ENCODE measurements around the gene MORF4L1.
"Not testable (repeated sequence)": the region's sequence is repeated elsewhere in the genome, so short reads cannot be mapped to it uniquely, and the experiment has no call there.

The MORF4L1 gene

DNA sequence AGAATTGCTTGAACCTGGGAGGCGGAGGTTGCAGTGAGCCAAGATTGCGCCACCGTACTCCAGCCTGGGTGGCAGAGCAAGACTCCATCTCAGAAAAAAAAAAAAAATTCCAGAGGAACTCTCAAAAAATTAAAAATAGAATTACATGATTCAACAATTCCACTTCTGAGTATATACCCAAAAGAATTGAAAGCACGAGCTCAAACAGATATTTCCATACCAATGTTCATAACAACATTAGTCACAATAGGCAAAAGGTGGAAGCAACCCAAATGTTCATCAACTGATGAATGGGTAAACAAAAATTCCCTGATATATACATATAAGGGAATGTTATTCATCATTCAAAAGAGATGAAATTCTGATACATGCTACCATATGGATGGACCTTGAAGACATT, 16.9 kb upstream of the MORF4L1 start:
- FAIRE-seq (no peak), DNase-seq (ENCODE audit: low spot score) (no peak)

DNA sequence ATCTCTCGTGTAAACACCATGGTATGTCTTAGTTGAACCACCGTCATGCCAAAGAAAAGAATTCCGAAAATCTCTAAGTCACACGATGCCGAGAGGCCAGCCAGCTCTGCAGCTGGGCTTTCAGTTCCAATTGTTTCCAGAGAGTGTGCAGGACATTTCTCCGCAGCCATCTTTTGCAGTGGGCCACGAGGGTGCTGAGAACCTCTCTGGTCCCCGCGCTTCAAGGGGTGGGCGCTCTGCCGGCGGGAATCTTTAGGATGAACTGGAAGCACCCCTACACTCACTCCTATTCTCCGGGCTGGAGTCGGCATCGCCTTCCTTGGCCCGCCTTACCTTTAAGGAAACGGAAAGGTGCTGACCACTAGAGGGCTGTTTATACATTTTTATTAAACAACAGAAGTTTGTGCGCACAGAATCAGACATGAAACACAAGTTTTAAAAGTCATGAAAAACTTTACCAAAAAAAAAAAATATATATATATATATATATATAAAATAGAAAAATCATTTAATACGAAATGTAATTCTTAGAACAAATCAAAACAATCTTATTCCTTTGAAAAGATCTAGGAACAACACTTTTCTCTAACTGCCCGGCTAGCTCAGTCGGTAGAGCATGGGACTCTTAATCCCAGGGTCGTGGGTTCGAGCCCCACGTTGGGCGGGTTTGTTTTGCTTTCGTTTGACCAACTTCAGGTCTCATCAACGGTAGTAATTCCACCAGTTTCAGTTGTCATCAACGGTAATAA, 12.5 kb upstream of the MORF4L1 start:
- peak; percentile 72 for DNase-seq (ENCODE audit: low spot score)
- peak; percentile 79 for FAIRE-seq

DNA sequence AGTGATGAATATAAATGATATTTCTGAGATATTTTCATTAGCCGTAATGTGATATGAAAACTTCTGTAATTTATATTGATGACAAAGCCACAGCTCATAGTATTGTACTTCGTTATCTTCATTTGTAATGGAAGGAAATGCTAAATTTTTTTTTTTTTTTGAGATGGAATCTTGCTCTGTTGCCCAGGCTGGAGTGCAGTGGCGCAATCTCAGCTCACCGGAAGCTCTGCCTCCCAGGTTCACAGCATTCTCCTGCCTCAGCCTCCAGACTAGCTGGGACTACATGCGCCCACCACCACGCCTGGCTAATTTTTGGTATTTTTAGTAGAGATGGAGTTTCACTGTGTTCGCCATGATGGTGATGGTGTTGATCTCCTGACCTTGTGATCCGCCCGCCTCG, 7.1 kb upstream of the MORF4L1 start:
- not testable (repeated sequence) for DNase-seq (ENCODE audit: low spot score); FAIRE-seq

DNA sequence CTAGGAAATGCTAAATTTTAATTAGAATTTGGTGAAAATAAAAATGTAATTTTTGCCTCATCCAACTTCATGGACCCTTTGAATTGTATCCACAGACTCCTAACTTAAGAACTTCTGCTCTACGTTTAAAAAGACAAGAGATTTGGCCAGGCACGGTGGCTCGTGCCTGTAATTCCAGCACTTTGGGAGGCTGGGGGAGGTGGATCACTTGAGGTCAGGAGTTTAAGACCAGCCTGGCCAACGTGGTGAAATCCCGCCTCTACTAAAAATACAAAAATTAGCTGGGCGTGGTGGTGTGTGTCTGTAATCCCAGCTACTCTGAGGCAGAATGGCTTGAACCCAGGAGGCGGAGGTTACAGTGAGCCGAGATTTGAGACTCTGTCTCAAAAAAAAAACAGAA, 6.7 kb upstream of the MORF4L1 start:
- not testable (repeated sequence) for DNase-seq (ENCODE audit: low spot score); FAIRE-seq

DNA sequence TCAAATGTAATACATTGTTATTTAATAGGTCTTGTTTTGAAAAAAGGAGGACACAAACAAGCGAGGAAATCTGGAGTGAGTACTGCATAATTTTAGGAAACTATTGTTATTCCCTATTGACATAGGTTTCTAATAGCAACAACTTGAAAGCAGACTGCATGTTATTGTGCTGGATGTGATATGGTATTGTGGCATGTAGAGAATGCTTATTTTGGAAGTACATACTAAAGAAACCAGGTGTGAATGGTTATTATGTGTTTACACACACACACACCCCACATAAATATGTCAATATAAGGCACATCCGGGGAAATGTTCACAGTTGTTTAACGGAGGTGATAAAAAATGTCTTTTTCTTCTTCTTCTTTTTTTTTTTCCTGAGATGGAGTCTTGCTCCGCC, 5.9 kb upstream of the MORF4L1 start:
- FAIRE-seq (no peak), DNase-seq (ENCODE audit: low spot score) (no peak)

DNA sequence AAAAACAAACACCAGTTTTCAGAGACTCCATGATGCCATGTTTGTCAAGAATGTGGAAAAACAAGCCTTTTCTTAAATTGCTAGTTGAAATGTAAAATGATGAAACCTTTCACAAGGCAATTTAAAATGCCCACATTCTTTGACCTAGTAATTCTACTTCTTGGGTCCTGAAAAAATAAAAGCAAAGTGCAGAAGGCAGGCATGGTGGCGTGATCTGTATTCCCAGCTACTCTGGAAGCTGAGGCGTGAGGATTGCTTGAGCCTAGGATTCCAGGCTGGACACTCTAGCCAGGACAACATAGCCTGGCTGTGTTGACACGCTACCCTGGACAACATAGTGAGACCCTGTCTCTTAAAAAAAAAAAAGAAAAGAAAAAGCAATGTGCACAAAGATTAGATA, 4.3 kb upstream of the MORF4L1 start:
- no peak for DNase-seq (ENCODE audit: low spot score)
- FAIRE-seq: no peak

DNA sequence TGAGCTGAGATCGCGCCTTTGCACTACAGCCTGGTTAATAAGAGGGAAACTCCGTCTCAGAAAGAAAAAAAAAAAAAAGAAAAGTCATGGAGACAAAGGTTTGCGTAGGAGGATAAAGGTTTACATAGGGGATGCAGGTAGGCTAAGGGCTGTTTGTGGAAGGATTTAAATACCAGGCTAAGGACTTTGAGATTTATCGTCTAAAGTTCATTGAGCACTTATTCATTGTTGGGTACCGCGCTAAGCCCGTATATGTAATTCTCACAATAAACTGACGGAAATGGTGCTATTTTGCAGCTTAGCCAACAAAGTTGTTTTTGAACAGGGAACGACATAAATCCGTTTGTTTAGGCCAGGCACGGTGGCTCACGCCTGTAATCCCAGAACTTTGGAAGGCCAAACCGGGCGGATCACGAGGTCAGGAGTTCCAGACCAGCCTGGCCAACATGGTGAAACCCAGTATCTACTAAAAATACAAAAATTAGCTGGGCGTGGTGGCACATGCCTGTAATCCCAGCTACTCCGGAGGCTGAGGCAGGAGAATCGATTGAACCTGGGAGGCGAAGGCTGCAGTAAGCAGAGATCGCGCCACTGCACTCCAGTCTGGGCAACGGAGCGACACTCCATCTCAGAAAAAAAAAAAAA, 1.1 kb upstream of the MORF4L1 start:
- not testable (repeated sequence) for FAIRE-seq; DNase-seq (ENCODE audit: low spot score)

DNA sequence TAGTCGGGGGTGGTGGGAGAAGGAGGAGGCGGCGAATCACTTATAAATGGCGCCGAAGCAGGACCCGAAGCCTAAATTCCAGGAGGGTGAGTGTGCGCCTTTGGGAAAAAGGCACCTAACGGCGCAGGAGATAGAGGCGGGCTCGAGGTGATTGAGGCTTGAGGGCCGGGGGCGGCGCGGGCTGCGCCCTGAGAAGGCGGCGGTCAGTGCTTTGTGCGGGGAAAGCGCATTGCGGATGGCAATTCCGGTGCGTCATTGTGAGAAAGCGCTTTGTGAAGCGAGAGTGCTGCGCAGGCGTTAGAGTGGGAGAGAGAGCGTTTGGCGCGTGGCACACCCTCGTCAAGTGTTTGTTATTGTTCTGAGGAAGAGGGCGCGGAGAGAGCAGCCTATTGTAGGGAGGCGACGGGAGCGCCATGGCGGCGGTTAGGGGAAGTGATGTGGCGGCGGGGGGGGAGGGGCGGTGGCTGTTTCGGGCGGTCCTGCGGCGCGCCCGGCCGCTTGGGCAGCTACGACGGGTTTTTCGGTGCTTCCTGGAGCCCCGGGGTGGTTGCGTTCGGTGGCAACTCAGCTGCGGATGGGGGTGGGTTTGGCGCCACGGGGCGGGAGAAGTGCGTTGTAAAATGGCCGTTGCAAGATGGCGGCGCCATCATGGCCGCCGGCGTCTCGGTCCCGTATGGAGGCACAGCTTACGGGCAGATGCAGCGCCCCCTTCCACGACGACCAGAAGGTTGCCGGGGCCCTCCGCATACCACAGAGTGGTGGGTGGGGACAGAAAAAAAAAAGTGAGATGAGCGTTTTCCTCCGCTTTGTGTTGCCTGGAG, 492 bp downstream of the MORF4L1 start:
- DNase-seq (ENCODE audit: low spot score) (peak; percentile 65), FAIRE-seq (no peak)

DNA sequence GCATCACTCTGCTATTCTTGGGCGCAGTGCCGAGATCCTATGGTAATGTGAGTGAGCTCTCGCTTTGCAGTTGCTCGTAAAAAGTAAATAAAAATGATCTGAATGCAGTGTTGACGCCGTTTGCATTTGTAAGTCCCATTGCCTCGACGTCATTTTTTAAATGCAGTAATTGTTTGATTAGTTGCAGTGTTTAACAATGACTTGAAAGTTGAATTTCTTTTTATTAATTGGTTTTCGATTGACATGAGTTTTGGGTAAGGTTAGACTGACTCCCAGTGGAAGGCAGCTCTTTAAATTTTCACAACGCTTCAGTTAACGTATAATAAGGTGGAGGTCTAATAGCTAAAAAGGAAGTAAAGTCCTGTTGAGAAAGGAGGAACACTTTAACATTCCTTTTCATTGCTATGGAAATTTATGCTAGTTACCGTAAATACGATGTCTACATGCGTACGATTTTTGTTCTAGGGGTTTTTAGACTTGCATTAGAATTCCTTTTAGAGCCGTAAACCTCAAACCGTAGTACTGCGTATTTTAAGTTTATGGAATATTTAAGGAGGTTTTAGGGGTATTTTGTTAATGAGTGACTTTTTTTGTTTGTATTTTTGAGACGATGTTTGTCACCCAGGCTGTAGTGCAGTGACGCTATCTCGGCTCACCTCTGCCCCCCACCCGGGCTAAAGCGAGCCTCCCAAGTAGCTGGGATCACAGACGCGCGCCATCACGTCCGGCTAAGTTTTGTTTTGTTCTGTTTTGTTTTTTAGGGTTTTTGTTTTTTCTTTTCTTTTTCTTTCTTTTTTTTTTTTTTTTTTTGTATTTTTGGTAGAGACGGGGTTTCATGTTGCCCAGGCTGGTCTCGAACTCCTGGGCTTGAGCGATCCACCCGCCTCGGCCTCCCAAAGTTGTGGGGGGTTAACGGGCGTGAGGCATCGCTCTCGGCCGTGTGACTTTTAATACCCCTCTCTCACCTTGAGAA, 1.4 kb downstream of the MORF4L1 start:
- FAIRE-seq (no peak), DNase-seq (ENCODE audit: low spot score) (no peak)

DNA sequence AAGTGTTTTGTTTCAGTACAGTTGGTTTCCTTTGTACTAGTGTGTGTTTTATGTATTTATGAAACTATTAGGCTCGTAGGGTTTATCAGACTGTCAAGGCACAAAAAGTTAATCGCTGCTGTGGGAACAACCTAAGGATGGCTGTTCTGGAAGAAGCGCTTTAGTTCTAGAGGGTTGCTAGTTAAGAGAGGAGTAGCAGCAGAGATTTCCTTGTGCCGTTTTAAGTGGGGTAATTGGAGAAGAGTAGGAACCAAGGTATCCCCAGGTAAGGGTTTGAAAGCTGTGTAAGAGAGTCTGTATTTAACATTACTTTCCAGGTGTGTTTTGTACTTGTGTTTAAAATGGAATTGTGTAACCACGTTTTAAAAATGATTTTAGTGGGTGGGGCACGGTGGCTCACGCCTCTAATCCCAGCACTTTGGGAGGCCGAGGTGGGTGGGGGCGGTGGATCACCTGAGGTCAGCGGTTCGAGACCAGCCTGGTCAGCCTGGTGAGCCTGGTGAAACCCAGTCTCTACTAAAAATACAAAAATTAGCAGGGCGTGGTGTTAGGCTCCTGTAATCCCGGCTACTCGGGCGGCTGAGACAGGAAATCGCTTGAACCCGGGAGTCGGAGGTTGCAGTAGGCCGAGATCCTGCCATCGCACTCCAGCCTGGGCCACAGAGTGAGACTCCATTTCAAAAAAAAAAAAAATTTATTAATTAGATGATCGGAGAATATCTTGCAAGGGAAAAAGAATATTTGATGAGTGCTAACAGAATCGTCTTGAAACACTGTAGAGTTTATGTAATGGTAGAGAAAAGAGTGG, 2.6 kb downstream of the MORF4L1 start:
- no peak for DNase-seq (ENCODE audit: low spot score)
- FAIRE-seq: no peak

DNA sequence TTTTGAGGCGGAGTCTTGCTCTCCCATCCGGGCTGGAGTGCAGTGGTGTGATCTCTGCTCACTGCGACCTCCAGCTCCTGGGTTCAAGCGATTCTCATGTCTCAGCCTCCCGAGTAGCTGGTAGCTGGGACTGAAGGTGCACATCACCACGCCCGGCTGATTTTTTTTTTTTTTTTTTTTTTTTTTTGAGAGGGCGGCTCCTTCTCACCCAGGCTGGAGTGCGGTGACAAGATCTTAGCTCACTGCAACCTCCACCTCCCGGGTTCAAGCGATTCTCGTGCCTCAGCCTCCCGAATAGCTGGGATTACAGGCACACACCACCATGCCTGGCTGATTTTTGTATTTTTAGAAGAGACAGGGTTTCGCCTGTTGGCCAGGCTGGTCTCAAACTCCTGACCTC, 4.3 kb downstream of the MORF4L1 start:
- DNase-seq (ENCODE audit: low spot score); FAIRE-seq: not testable (repeated sequence)

DNA sequence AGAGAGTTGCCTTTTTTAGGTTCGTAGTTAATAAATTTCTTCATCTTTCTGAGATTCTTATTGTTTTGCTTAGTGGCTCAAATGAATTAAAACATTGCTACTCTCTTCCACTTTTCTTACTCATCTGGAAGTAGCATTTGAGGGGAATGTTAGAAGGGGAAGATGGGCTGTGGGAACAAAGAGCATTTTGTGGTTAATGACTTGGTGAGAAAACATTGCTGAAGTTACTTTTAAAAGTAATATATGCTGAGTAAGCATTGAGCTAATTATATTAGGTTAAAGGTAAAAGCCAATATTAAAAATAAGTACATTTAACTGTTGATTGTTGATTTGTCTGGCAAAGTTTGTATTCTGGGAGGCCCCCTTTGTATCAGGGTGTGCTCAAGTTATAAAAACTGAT, 5.7 kb downstream of the MORF4L1 start:
- DNase-seq (ENCODE audit: low spot score) (peak; percentile 18), FAIRE-seq (peak; percentile 14)

DNA sequence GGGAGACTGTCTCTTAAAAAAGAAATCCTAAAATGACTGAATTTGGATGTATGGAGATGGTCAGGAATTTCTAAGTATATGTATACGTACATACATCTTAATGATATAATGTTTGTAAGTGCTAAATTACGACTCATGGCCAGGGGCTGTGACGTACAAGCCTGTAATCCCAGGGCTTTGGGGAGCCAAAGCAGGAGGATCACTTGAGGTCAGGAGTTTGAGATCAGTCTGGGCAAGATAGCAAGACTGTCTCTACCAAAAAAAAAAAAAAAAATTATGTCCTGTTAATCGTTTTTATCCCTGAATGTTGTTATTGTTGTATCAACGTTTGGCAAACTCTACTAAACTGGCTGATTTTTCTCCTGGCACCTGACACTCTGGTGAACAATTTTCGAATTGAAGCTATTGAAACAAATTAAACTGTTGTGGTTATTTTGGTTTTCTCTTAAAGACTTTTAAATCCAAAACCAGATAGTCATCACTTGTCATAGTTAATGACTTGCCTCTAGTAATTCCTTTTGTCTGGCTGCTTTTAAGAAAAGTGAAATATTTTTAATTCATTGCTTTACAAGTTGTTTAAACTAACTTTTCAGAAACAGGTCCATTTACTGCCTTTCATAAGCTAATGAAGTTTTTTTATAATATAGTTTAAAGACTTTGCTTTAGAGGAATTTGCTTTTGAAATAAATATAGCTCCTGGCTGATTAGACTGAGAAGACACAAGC, 7.0 kb downstream of the MORF4L1 start:
- no peak for DNase-seq (ENCODE audit: low spot score)
- no peak for FAIRE-seq

DNA sequence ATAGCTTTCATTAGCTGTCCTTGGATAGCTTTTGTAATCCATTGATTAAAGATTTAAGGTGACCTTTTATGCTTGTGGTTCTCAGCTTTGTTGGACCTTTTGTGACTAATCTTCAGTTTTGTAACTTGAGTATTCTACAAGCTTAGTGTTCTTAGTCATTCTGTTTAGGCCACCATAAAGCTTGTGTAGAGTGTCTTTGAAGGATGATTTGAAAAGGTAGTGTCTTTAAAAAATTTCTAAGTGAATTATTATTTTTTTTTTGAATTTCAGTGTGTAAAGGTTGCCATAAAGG, 7.5 kb downstream of the MORF4L1 start:
- peak; percentile 23 for DNase-seq (ENCODE audit: low spot score)
- peak; percentile 65 for FAIRE-seq

DNA sequence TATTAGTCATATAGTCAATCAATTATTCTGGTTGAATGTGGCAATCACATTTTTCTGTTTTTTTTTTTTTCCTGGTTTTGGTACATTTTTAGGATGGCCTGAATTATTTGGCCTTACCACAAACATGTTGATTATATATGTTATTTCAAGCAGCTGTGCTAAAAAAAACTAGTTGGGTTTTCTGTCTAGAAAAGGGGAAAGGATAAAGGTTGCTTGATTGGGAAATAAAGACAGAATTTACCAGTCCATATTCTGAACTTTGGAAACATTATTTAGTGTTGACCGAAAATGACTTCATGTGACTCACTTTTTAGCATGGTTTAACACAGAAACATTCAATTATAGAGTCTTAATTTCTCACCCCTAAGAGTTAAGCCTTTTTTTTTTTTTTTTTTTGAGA, 8.1 kb downstream of the MORF4L1 start:
- no peak for FAIRE-seq
- DNase-seq (ENCODE audit: low spot score): no peak

DNA sequence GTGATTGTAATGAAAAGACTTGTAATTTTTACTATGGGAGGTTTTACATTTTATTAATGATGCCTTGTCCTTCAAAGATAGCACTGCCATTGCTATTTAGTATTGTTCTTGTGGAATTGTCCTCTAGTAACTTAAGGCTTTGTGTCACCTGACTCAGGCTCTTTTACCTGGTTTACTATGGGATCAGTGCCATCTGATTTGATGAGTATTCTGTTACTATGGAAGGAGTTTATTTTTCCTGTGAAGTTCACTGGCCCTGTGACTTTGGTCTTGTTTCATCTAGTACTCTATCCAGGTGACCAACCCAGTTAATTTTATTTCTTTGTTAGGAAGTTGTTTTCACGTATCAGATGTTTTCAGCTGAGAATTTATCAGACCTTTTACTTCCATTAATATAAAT, 9.0 kb downstream of the MORF4L1 start:
- FAIRE-seq (no peak), DNase-seq (ENCODE audit: low spot score) (no peak)

DNA sequence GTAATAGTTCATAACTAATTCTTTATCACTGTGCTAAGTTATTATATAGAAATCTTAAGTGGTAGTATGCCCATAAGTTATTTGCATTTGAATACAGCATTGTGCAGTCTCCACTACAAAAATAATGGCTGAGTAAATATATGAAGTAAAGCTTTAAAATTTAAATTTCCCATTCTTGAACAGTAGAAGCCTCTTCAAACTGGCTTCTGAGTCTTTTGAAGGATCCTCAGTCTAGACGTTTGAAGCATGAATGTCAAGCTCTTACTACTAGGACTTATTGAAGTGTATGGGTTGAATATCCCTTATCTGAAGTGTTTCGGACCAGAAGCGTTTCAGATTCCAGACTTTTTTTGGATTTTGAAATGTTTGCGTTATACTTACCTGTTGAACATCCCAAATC, 16.3 kb downstream of the MORF4L1 start:
- DNase-seq (ENCODE audit: low spot score) (no peak), FAIRE-seq (no peak)

DNA sequence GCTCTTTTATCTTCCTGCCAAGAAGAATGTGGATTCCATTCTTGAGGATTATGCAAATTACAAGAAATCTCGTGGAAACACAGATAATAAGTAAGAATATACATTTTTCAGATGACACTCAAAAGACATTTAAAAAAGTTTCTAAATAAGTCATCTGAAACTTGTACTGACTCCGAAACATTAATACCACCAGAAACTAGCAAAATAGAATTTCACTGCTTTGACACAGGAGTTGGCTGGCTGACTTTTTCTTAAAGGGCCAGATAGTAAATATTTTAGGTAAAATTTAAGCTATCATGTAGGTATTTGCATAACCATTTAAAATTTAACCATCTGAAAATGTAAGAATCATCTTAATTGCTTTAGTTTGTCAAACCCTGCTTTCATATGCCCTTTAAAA, 20.8 kb downstream of the MORF4L1 start:
- no peak for FAIRE-seq
- no peak for DNase-seq (ENCODE audit: low spot score)

DNA sequence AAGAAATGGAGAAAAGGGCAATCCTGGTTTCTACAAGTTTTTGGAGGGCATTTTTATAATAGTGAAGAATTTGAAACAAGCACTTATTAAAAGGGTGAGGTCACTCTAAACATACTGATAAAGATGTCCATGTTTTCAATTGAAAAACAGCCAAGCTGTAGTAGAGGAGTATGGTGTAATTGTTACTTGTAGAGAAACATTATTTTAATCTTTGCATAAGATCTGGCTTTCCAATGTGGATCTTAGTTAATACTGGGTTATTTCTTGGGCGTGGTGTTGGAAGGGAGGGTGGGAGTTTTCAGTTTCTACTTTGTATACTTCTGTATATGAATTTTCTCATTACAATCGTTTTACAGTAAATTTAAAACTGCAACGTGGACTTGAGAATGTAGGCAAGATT, 22.8 kb downstream of the MORF4L1 start:
- FAIRE-seq (no peak), DNase-seq (ENCODE audit: low spot score) (no peak)

DNA sequence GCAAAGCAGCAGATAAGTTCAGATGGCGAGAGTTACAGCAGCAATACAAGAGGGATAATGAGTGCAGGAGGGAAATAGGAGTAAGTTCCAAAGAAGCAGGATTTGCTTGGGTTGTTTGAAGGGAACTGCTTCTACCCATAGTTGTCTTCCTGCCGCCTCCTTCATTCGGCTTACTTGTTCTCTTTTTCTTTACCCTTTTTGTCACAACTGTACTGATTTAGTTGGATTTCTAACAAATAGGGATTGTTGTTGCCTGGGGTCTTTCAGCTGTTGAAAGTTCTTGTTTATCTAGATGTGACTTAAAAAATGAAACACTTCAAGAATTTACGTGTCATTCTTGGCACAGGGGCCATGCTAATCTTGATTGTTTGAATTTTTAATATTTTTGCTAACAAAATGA, 25.9 kb downstream of the MORF4L1 start:
- DNase-seq (ENCODE audit: low spot score): no peak
- FAIRE-seq: no peak
